Renal cortex interstitium (tissue), 15 donors: ENCODE measurements around the gene NDFIP1. TPM values are rescaled to one million over a fixed set of nuclear protein-coding genes. Genes with fewer than 3 reads are reported as not detected.
A peak's percentile ranks its signal among the peaks of the same experiment; 100 is the strongest.

Experiments
- DNase-seq, 11 donors: peaks; one replicate each; pipeline ENCODE4 v3.0.0-alpha.2; 2013; ENCODE audit warnings: low read depth in 9 of 11, low spot score in 4 of 11; ENCODE audit errors: extremely low read depth in 1 of 11
- long read RNA-seq, 16 experiments: transcript quantifications; one replicate each; lab custom pipeline, GENCODE V29; 2026
- polyA plus RNA-seq, 3 donors: library from polyadenylated mRNA; unstranded; fragments of 120-200 nt; gene quantifications; one replicate each; pipeline ENCODE4 v1.2.1, GENCODE V29; 2013; ENCODE audit not compliant: insufficient read length in 3 of 3

NDFIP1 gene
- polyA plus RNA-seq, result 100 to 1,000 TPM; 121 to 142 (median 123) TPM
- long read RNA-seq, donor 1, full-length matches to known transcripts, result 54 of 85 reads
- long read RNA-seq, donor 1, partial matches to known transcripts, result 31 of 85 reads
- long read RNA-seq, donor 1, other reads (novel, unspliced or antisense), result 0 of 85 reads
- long read RNA-seq, donor 2, full-length matches to known transcripts, result 58 of 74 reads
- long read RNA-seq, donor 2, partial matches to known transcripts, result 16 of 74 reads
- long read RNA-seq, donor 2, other reads (novel, unspliced or antisense), result 0 of 74 reads
- long read RNA-seq, donor 3, full-length matches to known transcripts, result 116 of 247 reads
- long read RNA-seq, donor 3, partial matches to known transcripts, result 131 of 247 reads
- long read RNA-seq, donor 3, other reads (novel, unspliced or antisense), result 0 of 247 reads
- long read RNA-seq, donor 4, full-length matches to known transcripts, result 75 of 163 reads
- long read RNA-seq, donor 4, partial matches to known transcripts, result 88 of 163 reads
- long read RNA-seq, donor 4, other reads (novel, unspliced or antisense), result 0 of 163 reads
- long read RNA-seq, donor 5, result 0 reads
- long read RNA-seq, donor 6, full-length matches to known transcripts, result 68 of 122 reads
- long read RNA-seq, donor 6, partial matches to known transcripts, result 54 of 122 reads
- long read RNA-seq, donor 6, other reads (novel, unspliced or antisense), result 0 of 122 reads
- long read RNA-seq, donor 7, full-length matches to known transcripts, result 81 of 165 reads
- long read RNA-seq, donor 7, partial matches to known transcripts, result 79 of 165 reads
- long read RNA-seq, donor 7, other reads (novel, unspliced or antisense), result 5 of 165 reads
- long read RNA-seq, donor 8, result 0 reads
- long read RNA-seq, donor 9, full-length matches to known transcripts, result 102 of 202 reads
- long read RNA-seq, donor 9, partial matches to known transcripts, result 100 of 202 reads
- long read RNA-seq, donor 9, other reads (novel, unspliced or antisense), result 0 of 202 reads
- long read RNA-seq, donor 10, full-length matches to known transcripts, result 88 of 196 reads
- long read RNA-seq, donor 10, partial matches to known transcripts, result 108 of 196 reads
- long read RNA-seq, donor 10, other reads (novel, unspliced or antisense), result 0 of 196 reads
- long read RNA-seq, donor 11, full-length matches to known transcripts, result 55 of 141 reads
- long read RNA-seq, donor 11, partial matches to known transcripts, result 86 of 141 reads
- long read RNA-seq, donor 11, other reads (novel, unspliced or antisense), result 0 of 141 reads
- long read RNA-seq, donor 12, transcript NDFIP1-201 (8 exons, 3,851 nt), result major isoform, 46 of 65 reads
- long read RNA-seq, donor 12, partial matches to known transcripts, result 19 of 65 reads
- long read RNA-seq, donor 12, other reads (novel, unspliced or antisense), result 0 of 65 reads
- long read RNA-seq, donor 13, result 0 reads
- long read RNA-seq, donor 14, full-length matches to known transcripts, result 84 of 139 reads
- long read RNA-seq, donor 14, partial matches to known transcripts, result 55 of 139 reads
- long read RNA-seq, donor 14, other reads (novel, unspliced or antisense), result 0 of 139 reads
- long read RNA-seq, donor 15, full-length matches to known transcripts, result 28 of 52 reads
- long read RNA-seq, donor 15, partial matches to known transcripts, result 24 of 52 reads
- long read RNA-seq, donor 15, other reads (novel, unspliced or antisense), result 0 of 52 reads
- long read RNA-seq, donor 16, full-length matches to known transcripts, result 183 of 451 reads
- long read RNA-seq, donor 16, partial matches to known transcripts, result 268 of 451 reads
- long read RNA-seq, donor 16, other reads (novel, unspliced or antisense), result 0 of 451 reads

GRCh38 chr5:142108432-142109330 lies at the start of gene NDFIP1:
NDFIP1 (plus strand) TSS chr5:142108779; CDS start chr5:142108975, 196 bp downstream.
- DNase-seq, result peak; percentile 47 to 83 (median 78)

GRCh38 chr5:142059304-142059940 lies 49.2 kb upstream of the NDFIP1 start:
- DNase-seq, result no peak

GRCh38 chr5:142063376-142063775 lies 45.2 kb upstream of the NDFIP1 start:
- DNase-seq, result no peak

- peak in 10 of 11 donors; percentile 29 to 59 (median 44) for DNase-seq
Observed at GRCh38 chr5:142063878-142064331, 44.7 kb upstream of the NDFIP1 start.

GRCh38 chr5:142065273-142065672 lies 43.3 kb upstream of the NDFIP1 start:
- no peak for DNase-seq

GRCh38 chr5:142069606-142070399 lies 38.8 kb upstream of the NDFIP1 start:
- DNase-seq, result no peak

- DNase-seq, result no peak
Observed at GRCh38 chr5:142070734-142071133, 37.8 kb upstream of the NDFIP1 start.

GRCh38 chr5:142072488-142072887 lies 36.1 kb upstream of the NDFIP1 start:
- DNase-seq, result no peak

- no peak for DNase-seq
Observed at GRCh38 chr5:142073362-142073988, 35.1 kb upstream of the NDFIP1 start.

- DNase-seq, result no peak
Observed at GRCh38 chr5:142074006-142074405, 34.6 kb upstream of the NDFIP1 start.

GRCh38 chr5:142078221-142078620 lies 30.4 kb upstream of the NDFIP1 start:
- DNase-seq, result no peak

GRCh38 chr5:142078706-142079105 lies 29.9 kb upstream of the NDFIP1 start:
- no peak for DNase-seq

- peak in 1 of 11 donors; percentile 18 for DNase-seq
Observed at GRCh38 chr5:142079306-142079721, 29.3 kb upstream of the NDFIP1 start.

- DNase-seq, result no peak
Observed at GRCh38 chr5:142080248-142080647, 28.3 kb upstream of the NDFIP1 start.

GRCh38 chr5:142082182-142082781 lies 26.3 kb upstream of the NDFIP1 start:
- no peak for DNase-seq
